Esophagus squamous epithelium (tissue), 5 donors: ENCODE data around the gene DKK2. TPM values are rescaled to one million over a fixed set of nuclear protein-coding genes. Genes with fewer than 3 reads are reported as not detected.

Experiments used
- DNase-seq: peaks from one replicate; lab custom pipeline; 2025; lab: John Stamatoyannopoulos, UW
- H3K27ac ChIP-seq, 4 donors: fragments of 200-600 bp; sonication (generic); one replicate each; pipeline ENCODE4 v1.5.1; 2016 to 2019; ENCODE audit warnings: mild to moderate bottlenecking in 1 of 4
- H3K27me3 ChIP-seq, 4 donors: fragments of 200-600 bp; sonication (generic); 1 replicate in 3 of 4; 2 replicates in 1 of 4; pipeline versions ENCODE4 v1.5.1 to v1.6.0; 2017 to 2021; ENCODE audit warnings: antibody characterized with exemption in 1 of 4
- H3K36me3 ChIP-seq, 3 donors: fragments of 200-600 bp; sonication (generic); one replicate each; pipeline ENCODE4 v1.5.1; 2016 to 2019
- H3K4me1 ChIP-seq, 3 donors: fragments of 200-600 bp; sonication (generic); one replicate each; pipeline ENCODE4 v1.5.1; 2017 to 2019
- H3K4me3 ChIP-seq, 4 donors: fragments of 200-600 bp; sonication (generic); 1 replicate in 3 of 4; 2 replicates in 1 of 4; pipeline ENCODE4 v1.5.1; 2016 to 2019; ENCODE audit warnings: mild to moderate bottlenecking in 2 of 4, moderate library complexity in 1 of 4
- H3K9me3 ChIP-seq, 3 donors: fragments of 200-600 bp; sonication (generic); one replicate each; pipeline ENCODE4 v1.5.1; 2016 to 2019
- POLR2A ChIP-seq, 4 donors: fragments of 450-650 bp; IDR thresholded peaks; one replicate each; pipeline ENCODE4 v1.6.1; 2017; ENCODE audit warnings: antibody characterized with exemption in 4 of 4, mild to moderate bottlenecking in 4 of 4, moderate library complexity in 3 of 4
- WGBS, 2 donors: methylation state at CpG; one replicate each; pipeline ENCODE4 v1.1.5; 2018; 5-methylcytosine and 5-hydroxymethylcytosine counted together
- intact Hi-C: fragments of 100-400 bp; cut with DNase I; formaldehyde crosslinking; loops from one replicate; pipeline ENCODE4 v1.15.0; 2022
- total RNA-seq, 4 donors: library from RNA; depleted of rRNA; stranded (reverse); fragments of >200 nt; gene quantifications; one replicate each; pipeline ENCODE4 v1.1.0, GENCODE V29; 2016
- TF ChIP-seq, protein P1 (sequence below), 6 experiments: fragments of 450-650 bp in 4 of 6; fragments of 200-600 bp in 2 of 6; sonication (generic) in 2 of 6; IDR thresholded peaks; one replicate each; pipeline ENCODE4 v1.5.1; 2016 to 2019; ENCODE audit warnings: antibody characterized with exemption in 6 of 6, mild to moderate bottlenecking in 4 of 6, moderate library complexity in 4 of 6
- donor health status: DM: yes; HTN: yes; CAD: no.

The DKK2 gene
- total RNA-seq, 4 donors from 2014 or later: 0.38 to 1.2 TPM; not detected in 2

DNA sequence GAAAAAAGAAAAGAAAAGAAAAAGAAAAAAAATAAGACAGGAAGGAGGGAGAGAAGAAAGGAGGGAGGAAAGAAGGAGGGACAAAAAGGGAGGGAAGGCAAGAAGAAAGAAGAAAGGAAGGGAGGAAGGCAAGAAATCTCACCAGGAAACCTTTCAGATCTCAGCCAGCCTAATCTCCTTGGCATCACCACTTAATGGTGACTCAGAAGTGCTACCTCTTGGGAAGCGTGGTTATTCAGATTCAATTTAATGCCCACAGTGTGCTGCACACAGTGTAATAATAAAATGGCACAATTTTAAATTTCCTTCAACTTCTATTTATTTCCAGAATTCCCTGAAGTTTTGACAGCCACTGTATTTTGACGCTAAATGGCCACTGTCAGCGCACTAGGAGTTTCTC lies 50.3 kb downstream of the DKK2 start:
- Histone ChIP-seq H3K9me3 (no peaks in the 10 kb centered on the region), H3K4me1 (no peaks in the 10 kb centered on the region), H3K27me3 (no peaks in the 10 kb centered on the region), H3K36me3 (no peaks in the 10 kb centered on the region), H3K27ac (no peak overlapping the region), H3K4me3 (no peak overlapping the region)
- no peak for DNase-seq
- no peak for TF ChIP-seq POLR2A (IDR thresholded peaks at IDR 0.05)
- TF ChIP-seq, protein P1, sequence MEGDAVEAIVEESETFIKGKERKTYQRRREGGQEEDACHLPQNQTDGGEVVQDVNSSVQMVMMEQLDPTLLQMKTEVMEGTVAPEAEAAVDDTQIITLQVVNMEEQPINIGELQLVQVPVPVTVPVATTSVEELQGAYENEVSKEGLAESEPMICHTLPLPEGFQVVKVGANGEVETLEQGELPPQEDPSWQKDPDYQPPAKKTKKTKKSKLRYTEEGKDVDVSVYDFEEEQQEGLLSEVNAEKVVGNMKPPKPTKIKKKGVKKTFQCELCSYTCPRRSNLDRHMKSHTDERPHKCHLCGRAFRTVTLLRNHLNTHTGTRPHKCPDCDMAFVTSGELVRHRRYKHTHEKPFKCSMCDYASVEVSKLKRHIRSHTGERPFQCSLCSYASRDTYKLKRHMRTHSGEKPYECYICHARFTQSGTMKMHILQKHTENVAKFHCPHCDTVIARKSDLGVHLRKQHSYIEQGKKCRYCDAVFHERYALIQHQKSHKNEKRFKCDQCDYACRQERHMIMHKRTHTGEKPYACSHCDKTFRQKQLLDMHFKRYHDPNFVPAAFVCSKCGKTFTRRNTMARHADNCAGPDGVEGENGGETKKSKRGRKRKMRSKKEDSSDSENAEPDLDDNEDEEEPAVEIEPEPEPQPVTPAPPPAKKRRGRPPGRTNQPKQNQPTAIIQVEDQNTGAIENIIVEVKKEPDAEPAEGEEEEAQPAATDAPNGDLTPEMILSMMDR (IDR thresholded peaks at IDR 0.05): no peak
- intact Hi-C loops: no loop called here
- WGBS, 2 donors: 70 to 87% methylated on average over 3 of the region's 3 CpGs

DNA sequence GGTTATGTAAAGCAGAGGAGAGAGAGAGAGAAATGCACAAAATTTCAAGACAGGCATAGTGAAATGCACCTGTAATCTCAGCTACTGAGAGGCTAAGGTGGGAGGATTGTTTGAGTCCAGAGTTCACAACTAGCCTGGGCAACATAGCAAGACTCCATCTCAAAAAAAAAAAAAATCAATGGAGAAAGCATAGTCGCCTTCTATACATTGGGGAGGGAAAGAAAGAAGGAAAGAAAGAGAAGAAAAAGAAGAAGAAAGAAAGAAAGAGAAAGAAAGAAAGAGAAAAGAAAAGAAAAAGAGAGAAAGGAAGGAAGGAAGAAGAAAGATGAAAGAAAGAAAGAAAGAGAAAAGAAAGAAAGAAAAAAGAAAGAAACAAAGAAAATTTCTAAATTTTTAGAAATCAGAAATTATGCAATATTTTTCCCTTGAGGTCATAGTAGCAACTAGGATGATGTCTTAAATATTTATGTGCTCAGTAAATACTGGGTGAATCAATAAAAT lies 53.4 kb downstream of the DKK2 start:
- intact Hi-C loops: no loop called here
- H3K9me3 ChIP-seq: no peaks in the 10 kb centered on the region
- H3K27me3 ChIP-seq: no peaks in the 10 kb centered on the region
- H3K36me3 ChIP-seq: no peaks in the 10 kb centered on the region
- no peak overlapping the region for H3K4me3 ChIP-seq
- H3K4me1 ChIP-seq: no peaks in the 10 kb centered on the region
- WGBS, 2 donors: 91% methylated on average over 1 of the region's 1 CpG
- no peak overlapping the region for H3K27ac ChIP-seq
- TF ChIP-seq, protein P1 (IDR thresholded peaks at IDR 0.05): no peak
- no peak for TF ChIP-seq POLR2A (IDR thresholded peaks at IDR 0.05)
- no peak for DNase-seq

DNA sequence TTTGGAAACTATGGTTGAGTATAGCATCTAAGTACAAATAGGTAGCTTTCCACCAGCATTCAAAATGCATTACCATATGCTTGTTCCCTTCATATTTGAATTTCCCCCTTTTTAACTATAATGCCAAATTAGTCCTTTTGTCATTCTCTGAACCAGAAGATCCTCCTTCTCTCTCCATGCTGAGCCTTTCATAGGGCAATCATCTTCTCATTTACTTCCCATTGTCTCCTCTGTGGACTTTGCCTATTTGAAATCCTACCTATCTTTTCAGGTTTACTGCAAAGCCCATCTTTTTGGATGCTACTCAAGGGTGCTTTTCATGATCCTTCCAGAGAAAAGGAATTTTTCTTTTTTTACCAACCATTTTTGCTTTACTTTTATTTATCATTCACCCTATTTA lies 54.7 kb downstream of the DKK2 start:
- H3K27me3 ChIP-seq: no peaks in the 10 kb centered on the region
- H3K9me3 ChIP-seq: no peaks in the 10 kb centered on the region
- no peak overlapping the region for H3K4me3 ChIP-seq
- H3K4me1 ChIP-seq: no peaks in the 10 kb centered on the region
- no peak for TF ChIP-seq POLR2A (IDR thresholded peaks at IDR 0.05)
- TF ChIP-seq, protein P1 (IDR thresholded peaks at IDR 0.05): no peak
- no peaks in the 10 kb centered on the region for H3K36me3 ChIP-seq
- no peak for DNase-seq
- intact Hi-C loops: no loop called here
- no peak overlapping the region for H3K27ac ChIP-seq

DNA sequence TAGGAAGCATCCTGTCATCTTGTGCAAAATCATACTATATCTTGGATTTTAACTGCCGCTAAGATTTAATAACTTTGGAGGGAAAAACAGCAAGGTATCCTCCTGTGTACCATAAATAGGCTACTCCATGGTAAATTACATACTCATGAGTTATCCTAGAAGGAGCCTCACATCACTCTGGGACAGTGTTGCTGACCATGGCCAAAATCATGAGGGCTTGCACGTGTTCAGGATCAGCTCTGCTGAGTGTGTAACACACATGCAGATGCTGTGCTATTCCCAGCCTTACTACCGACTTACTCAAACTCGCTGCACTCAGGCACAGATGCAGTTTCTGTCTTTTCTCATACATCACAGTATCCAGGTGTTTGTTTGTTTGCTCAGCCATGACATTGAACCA lies 56.6 kb downstream of the DKK2 start:
- H3K27me3 ChIP-seq: no peaks in the 10 kb centered on the region
- H3K9me3 ChIP-seq: no peaks in the 10 kb centered on the region
- H3K4me3 ChIP-seq: no peak overlapping the region
- DNase-seq: no peak
- TF ChIP-seq, protein P1 (IDR thresholded peaks at IDR 0.05): no peak
- TF ChIP-seq POLR2A (IDR thresholded peaks at IDR 0.05): no peak
- H3K4me1 ChIP-seq: no peaks in the 10 kb centered on the region
- intact Hi-C loops: no loop called here
- H3K27ac ChIP-seq: no peak overlapping the region
- 76 to 79% methylated on average over 4 of the region's 4 CpGs for WGBS, 2 donors
- no peaks in the 10 kb centered on the region for H3K36me3 ChIP-seq

DNA sequence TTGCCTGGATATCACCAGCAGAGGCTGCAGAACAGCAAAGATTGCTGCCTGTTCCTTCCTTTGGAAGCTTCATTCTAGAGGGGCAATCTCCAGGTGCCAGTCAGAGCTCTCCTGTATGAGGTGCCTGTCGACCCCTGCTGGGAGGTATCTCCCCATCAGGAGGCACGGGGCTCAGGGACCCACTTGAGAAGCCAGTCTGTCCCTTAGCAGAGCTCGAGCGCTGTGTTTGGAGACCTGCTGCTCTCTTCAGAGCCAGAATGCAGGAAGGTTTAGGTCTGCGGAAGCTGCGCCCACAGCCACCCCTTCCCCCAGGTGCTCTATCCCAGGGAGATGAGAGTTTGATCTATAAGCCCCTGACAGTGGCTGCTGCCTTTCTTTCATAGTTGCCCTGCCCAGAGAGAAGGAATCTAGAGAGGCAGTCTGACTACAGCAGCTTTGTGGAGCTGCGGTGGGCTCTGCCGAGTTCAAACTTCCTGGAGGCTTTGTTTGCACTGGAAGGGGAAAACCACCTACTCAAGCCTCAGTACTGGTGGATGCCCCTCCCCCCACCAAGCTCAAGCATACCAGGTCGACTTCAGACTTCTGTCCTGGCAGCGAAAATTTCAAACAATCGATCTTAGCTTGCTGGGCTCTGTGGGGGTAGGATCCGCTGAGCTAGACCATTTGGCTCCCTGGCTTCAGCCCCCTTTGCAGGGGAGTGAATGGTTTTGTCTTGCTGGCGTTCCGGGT lies 57.9 kb downstream of the DKK2 start:
- no peak overlapping the region for H3K4me3 ChIP-seq
- no peaks in the 10 kb centered on the region for H3K27me3 ChIP-seq
- no peaks in the 10 kb centered on the region for H3K9me3 ChIP-seq
- no peaks in the 10 kb centered on the region for H3K36me3 ChIP-seq
- intact Hi-C loops: no loop called here
- WGBS, 2 donors: 37 to 51% methylated on average over 4 to 10 of the region's 14 CpGs
- no peak overlapping the region for H3K27ac ChIP-seq
- H3K4me1 ChIP-seq: no peaks in the 10 kb centered on the region
- TF ChIP-seq, protein P1 (IDR thresholded peaks at IDR 0.05): no peak
- TF ChIP-seq POLR2A (IDR thresholded peaks at IDR 0.05): no peak
- no peak for DNase-seq
